H1 (cell line): Measurements from ENCODE around the gene NCEH1. TPM values are rescaled to one million over a fixed set of nuclear protein-coding genes. Genes with fewer than 3 reads are reported as not detected.

Experiments used
- GTF2F1 ChIP-seq: IDR thresholded peaks from 2 replicates; pipeline ENCODE4 v1.6.1; 2012; ENCODE audit warnings: low read depth, low read length, improper control_type of control experiment, borderline replicate concordance
- JUND ChIP-seq: IDR thresholded peaks from 2 replicates; pipeline ENCODE4 v1.6.1; 2011; ENCODE audit warnings: mild to moderate bottlenecking, improper control_type of control experiment, low read length
- MAFK ChIP-seq: IDR thresholded peaks from 2 replicates; pipeline ENCODE4 v1.6.1; 2012; ENCODE audit warnings: low read depth, mild to moderate bottlenecking, improper control_type of control experiment, low read length
- MAX ChIP-seq: IDR thresholded peaks from 2 replicates; pipeline ENCODE4 v1.6.1; 2012; ENCODE audit warnings: inconsistent platforms
- NRF1 ChIP-seq: IDR thresholded peaks from 2 replicates; pipeline ENCODE4 v1.6.1; 2011; ENCODE audit warnings: mild to moderate bottlenecking, low read depth, low read length, improper control_type of control experiment
- RNF2 ChIP-seq: fragments of 200-900, 300-1000 bp; sonication (generic); IDR thresholded peaks from 2 replicates; pipeline ENCODE4 v1.7.1; 2016; ENCODE audit warnings: borderline replicate concordance, low read depth, mild to moderate bottlenecking, antibody characterized with exemption, low read length; ENCODE audit not compliant: poor library complexity, severe bottlenecking; ENCODE audit errors: missing control alignments
- SP2 ChIP-seq: IDR thresholded peaks from 2 replicates; pipeline ENCODE4 v1.6.1; 2012; ENCODE audit warnings: mild to moderate bottlenecking, low read length, inconsistent platforms
- TAF1 ChIP-seq: IDR thresholded peaks from 2 replicates; pipeline ENCODE4 v1.6.1; 2011; ENCODE audit warnings: mild to moderate bottlenecking, low read depth, low read length
- polyA plus RNA-seq, 7 experiments: library from polyadenylated mRNA; depleted of rRNA in 3 of 7; stranded (reverse) in 5 of 7; unstranded in 2 of 7; fragments of >200 nt in 5 of 7; fragments of 200-250 nt in 2 of 7; gene quantifications; 1 replicate in 5 of 7; 2 replicates in 1 of 7; 4 replicates in 1 of 7; pipeline versions ENCODE4 v1.2.1 to v1.2.3, GENCODE V29; 2011 to 2013; ENCODE audit warnings: missing spikeins in 2 of 7, mixed read lengths in 2 of 7
- total RNA-seq: library from RNA; stranded (reverse); fragmentation: NEBNext Ultra II Directional; extraction: Animal tissue kit (Norgen Biotek cat#: 25700); gene quantifications from 2 replicates; pipeline ENCODE4 v1.2.1, GENCODE V29; 2021

The NCEH1 gene
- total and polyA plus RNA-seq, 2 of the 8 experiments (the other 6 are each of a cell fraction or from before 2014, with no cell fraction given): 2.2 to 6.4 TPM

GRCh38 chr3:172601066-172601832 is 109.6 kb downstream of the NCEH1 start (continued):
- no peak for TF ChIP-seq RNF2
- TF ChIP-seq TAF1: no peak
- no peak for TF ChIP-seq SP2
- no peak for TF ChIP-seq NRF1
- no peak for TF ChIP-seq GTF2F1
- no peak for TF ChIP-seq JUND
- no peak for TF ChIP-seq MAX
- no peak for TF ChIP-seq MAFK
